HG03439 (cell line): Measurements from ENCODE around the gene ZYG11B.
"Not testable (repeated sequence)": the region's sequence is repeated elsewhere in the genome, so short reads cannot be mapped to it uniquely, and the experiment has no call there.

Experiments
- ATAC-seq: cut with Tn5 transposase; IDR thresholded peaks from one replicate; pipeline ENCODE4 v1.9.1; 2021; ENCODE audit warnings: mild to moderate bottlenecking, moderate library complexity; ENCODE audit not compliant: unreplicated experiment

ZYG11B gene

DNA sequence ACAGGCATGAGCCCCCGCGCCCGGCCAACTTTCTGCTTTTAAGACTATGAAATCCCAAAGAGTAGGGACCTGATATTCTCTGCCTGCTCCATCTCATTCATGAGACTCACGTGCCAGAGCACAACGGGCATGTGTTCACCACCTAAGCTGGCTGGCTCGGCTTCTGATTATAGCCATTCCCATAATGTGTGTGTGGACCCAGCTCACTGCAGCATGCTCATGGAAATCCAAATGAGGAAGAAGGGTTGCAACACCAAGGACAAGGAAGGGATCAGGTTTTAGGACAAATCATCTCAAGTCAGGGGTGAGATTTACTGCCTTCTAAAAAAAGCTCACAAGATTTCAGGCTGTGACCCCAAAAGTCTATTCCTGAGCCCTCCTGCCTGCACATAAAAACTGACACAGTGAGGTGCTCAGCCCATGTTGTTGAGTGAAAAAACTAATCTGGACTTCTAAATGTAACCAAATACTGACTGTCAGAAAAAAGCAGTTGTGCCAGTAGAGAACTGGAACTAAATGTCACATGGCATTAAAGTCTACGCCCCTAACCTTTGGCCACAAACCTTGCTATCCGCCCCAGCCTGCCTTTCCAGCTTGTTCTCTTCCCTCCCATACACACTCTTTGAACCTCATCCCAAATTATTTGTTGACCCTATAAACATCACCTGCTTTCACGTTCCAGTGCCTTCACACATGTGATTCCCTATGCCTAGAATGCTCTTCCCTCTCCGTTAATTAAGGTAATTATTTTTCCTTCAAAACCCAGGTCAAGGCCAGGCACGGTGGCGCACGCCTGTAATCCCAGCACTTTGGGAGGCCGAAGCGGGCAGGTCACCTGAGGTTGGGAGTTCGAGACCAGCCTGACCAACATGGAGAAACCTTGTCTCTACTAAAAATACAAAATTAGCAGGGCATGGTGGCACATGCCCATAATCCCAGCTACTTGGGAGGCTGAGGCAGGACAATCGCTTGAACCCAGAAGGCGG is 19.0 kb upstream of the ZYG11B start:
- no peak for ATAC-seq

DNA sequence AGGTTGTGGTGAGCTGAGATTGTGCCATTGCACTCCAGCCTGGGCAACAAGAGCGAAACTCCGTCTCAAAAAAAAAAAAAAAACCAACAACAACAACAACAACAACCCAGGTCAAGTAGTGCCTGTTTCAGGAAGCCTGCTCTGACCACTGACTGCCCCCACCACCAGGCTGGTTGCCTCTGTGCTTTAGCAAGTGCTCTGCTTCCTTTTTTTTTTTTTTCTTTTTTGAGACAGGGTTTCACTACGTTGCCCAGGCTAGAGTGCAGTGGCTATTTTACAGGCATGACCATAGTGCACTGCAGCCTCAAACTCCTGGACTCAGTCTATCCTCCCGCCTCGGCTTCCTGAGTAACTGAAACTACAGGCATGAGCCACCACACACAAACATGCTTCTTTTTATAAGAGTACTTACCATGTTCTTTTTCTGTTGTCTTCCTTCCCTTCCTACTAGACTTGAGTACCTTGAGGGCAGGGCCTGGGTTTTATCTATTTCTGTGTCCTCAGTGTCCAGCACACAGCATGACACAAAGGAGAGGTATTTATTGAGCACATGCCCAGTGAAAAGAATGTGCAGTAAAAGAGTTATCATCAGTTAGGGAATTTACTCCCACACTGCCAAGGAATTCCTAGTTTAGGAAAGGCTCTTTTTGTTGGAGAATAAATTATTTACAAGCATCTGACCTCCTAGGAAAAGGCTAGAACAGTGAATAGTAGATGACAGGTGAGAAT is 18.2 kb upstream of the ZYG11B start:
- no peak for ATAC-seq

DNA sequence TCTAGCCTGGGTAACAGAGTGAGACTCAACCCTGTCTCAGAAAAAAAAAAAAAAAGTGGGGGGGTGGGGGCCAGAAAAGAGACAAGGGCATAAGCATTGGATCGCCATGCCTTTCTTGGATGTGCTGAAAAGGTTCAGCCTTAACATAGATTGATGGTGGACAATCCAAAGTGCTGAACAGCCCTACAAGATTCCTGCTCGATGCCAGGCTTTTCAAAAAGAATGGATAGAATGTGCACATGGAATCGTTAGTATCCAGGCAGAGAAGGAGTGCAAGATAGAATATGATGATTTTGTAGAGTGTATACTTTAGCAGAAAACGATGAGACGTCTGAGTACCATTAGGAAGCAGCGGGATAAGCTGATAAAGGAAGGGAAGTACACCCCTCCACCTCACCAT is 17.2 kb upstream of the ZYG11B start:
- no peak for ATAC-seq

DNA sequence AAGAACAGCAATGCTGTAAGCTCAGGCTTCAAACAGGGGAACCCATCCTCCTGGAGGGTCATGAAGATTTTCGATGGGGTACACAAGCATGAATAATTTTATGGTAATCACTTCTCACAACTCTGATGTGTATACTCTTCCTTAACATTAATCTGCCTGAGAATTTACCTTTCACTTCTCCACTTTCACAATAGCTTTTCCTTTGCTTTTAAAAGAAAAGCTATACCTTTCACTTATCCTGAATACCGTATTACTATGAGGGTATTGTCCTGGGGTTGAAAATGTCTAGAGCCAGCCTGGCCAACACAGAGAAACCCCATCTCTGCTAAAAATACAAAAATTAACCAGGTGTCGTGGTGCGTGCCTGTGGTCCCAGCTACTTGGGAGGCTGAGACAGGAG is 12.7 kb upstream of the ZYG11B start:
- ATAC-seq, result no peak

DNA sequence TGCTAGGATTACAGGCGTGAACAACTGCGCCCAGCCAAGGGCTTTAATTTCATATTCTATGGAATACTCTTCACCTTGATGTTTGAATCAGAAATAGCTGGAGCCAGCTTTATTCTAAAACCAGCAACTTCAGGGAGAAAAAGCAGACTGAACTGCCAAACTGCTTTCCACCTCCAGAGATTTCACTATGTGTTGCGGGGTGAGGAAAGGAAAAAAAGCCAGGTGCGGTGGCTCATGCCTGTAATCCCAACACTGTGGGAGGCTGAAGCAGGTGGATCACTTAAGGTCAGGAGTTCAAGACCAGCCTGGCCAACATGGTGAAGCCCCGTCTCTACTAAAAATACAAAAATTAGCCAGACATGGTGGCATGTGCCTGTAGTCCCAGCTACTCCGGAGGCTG is 11.0 kb upstream of the ZYG11B start:
- ATAC-seq, result not testable (repeated sequence)

DNA sequence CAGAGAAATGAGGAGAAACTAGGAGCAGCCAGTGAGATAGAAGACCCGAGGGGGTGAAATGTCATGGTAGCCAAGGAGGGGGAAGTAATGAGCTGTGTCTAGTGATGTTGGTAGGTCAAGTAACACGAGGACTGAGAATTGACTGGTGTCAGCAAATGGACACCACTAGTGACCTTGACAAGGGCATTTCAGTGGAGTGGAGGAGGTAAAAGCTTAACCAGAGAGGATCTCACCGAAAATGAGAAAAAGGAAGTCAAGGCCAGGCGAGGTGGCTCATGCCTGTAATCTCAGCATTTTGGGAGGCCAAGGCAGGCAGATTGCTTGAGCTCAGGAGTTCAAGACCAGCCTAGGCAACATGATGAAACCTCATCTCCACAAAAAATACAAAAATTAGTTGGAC is 3.0 kb upstream of the ZYG11B start:
- ATAC-seq, result no peak

DNA sequence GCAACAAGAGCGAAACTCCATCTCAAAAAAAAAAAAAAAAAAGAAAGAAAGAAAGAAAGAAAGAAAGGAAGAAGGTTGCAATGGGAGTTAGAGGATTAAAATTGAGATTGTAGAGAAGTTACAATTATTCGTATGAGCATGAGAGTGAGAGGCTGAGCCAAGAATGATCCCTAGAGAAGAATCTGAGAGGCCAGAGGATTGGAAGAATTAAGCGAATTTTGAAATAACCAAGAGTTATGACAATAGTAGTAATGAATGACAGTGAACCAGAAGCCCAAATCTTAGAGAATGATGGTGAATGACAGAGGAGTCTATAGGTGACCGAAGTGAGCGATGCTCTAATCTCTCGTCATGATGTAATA is 369 bp upstream of the ZYG11B start:
- no peak for ATAC-seq

DNA sequence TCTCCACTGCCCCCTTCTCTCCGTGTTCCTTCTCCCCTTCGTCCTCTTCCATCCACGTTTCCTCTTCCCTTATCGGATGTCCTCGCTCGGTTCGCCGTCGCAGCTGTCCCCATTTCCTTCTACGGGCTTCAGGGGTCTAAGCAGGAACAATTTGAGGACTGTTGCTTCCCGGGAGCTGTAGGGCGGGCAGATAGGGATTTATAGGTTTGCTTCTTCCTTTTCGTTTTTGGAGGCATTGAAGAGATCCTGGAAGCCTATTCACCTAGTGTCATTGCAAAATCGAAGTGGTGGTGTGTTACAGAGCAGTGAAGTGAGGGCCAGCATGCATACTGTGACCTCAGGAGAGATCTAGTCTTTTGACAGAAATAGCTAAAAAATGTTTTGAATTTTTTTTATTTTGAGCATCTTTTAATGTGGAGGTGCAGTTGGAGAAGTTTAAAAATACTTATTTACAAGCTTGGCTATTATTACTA is 897 bp downstream of the ZYG11B start:
- ATAC-seq, result no peak

DNA sequence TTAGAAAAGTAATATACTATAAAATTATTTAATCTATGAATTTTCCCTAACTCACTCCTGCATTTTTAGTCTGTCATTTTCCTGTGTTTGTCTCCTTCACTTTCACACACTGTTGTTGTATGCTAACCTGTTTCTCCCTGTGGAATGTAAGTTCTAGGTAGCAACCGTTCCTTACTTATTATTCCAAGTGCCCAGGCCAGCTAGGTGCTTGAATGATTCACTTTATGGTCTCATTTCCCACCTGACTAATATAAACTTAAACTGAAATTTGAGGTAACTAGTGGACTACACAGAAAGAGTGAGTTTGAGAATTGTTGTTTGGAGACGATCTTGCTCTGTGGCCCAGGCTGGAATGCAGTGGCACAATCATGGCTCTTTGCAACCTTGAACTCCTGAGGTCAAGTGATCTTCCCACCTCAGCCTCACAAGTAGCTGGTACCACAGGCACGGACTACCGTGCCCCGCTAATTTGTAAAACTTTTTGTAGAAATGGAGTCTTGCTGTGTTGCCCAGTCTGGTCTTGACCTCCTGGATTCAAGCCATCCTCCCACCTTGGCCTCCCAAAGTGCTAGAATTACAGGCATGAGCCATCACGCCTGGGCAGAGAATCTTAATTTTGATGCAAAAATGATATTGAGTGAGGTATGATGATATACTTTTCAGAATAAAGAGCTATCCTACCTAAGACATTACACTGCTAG is 1.9 kb downstream of the ZYG11B start:
- ATAC-seq, result no peak

DNA sequence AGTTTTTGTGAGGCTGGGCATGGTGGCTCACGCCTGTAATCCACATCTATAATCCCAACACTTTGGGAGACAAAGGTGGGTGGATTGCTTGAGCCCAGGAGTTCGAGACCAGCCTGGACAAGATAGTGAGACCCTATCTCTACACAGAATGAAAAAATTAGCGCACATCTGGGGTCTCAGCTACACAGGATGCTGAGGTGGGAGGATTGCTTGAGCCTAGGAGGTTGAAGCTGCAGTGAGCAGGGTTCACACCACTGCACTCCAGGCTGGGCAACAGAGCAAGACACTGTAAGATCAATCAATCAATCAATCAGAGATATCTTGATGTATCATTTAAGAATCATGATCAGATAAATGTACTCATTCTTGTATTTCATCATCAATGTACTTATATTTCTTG is 7.1 kb downstream of the ZYG11B start:
- no peak for ATAC-seq

DNA sequence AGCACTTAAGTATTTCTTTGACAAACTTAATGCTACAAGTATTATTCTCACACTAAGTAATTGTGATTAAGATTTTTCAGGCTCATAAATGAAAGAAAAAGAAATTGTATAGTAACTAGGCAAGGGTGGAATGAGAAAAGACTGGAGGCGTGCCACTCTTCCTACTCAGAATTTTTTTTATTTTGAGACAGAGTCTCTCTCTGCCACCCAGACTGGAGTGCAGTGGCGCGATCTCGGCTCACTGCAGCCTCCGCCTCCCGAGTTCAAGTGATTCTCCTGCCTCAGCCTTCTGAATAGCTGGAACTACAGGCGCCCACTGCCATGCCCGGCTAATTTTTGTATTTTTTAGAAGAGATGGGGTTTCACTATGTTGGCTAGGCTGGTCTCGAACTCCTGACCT is 9.1 kb downstream of the ZYG11B start:
- not testable (repeated sequence) for ATAC-seq

DNA sequence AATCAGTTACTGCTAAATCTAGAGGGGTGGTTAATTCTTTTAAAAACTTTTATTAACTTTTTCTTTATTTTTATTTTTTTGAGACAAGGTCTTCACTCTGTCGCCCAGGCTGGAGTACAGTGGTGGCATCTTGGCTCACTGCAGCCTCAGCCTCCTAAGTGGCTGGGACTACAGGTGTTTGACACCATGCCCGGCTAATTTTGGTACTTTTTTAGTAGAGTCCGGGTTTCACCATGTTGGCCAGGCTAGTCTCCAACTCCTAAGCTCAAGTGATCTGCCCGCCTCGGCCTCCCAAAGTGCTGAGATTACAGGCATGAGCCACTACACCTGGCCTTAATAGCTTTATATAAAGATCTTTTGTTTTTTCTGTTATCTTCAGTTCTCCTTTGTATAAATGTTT is 11.9 kb downstream of the ZYG11B start:
- no peak for ATAC-seq

DNA sequence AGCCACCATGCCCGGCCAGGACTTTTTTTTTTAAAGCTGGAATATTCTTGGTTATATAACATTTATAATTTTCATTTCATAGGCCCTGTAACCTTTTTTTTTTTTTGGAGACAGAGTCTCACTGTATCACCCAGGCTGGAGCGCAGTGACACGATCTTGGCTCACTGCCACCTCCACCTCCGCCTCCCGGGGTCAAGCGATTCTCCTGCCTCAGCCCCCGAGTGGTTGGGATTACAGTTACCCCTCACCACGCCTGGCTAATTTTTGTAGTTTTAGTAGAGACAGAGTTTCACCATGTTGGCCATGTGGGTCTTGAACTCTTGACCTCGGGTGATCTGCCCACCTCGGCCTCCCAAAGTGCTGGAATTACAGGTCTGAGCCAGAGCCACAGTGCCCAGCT is 12.6 kb downstream of the ZYG11B start:
- no peak for ATAC-seq

DNA sequence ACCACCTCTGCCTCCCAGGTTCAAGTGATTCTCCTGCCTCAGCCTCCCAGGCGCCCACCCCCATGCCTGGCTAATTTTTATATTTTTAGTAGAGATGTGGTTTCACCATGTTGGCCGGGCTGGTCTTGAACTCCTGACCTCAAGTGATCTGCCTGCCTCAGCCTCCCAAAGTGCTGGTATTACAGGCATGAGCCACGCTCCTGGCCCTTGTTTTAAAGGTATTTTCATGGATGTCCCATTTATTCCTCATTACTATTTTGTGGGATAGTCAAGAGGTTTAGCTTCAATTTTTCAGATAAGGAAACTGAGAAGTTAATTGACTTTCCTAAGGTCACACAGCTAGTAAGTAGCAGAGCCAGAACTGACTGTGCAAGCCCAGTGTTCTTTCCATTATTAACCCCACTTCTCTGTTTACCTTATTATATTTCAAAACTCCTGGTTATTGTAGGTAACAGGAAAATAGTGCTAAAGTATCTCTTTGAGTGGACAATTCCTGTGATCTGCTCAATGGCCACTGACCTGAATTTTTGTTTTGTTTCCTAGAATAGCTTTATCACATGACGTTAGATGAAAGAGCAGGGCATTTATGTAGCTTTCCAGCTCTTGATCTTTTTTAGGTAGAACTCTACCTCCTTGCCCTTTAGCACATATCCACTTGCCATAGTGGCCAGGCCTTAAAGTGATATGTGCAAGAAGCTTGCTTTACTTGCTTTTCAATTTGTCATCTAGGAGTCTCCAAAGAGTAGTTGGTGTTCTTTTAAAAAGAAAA is 13.6 kb downstream of the ZYG11B start:
- ATAC-seq, result no peak

DNA sequence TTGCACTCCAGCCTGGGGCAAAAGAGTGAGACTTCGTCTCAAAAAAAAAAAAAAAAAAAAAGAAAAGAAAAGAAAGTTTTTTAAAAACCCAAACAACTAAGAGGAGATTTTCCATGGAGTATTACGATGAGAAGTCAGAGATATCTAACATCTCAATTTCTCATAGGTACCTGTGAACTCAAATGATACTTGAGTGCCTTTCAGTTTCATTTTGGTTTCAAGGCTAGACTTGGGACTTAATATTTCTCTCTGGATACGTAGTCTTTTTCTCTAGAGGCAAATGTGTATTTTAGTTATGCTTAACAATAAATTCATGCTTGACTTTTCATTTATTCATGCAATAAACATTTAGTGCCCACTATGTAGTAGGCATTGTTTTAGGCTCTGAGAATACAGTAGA is 15.0 kb downstream of the ZYG11B start:
- ATAC-seq, result no peak

DNA sequence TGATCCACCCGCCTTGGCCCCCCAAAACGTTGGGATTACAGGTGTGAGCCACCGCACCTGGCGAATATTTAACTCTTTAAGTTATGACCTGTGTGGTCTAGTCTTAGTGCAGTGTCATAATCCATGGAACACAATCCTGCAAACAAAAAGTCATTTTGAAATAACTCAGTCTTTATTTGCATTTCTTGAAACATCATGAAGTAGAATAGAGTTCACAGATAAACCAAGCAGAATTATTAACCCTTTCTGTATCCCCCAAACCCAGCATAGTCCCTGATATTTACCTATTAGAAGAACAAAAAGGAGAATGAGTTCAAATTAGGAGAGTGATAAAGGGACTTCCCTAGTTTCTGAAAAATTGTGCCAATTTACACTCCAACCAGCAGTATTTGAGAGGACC is 19.9 kb downstream of the ZYG11B start:
- ATAC-seq, result no peak

DNA sequence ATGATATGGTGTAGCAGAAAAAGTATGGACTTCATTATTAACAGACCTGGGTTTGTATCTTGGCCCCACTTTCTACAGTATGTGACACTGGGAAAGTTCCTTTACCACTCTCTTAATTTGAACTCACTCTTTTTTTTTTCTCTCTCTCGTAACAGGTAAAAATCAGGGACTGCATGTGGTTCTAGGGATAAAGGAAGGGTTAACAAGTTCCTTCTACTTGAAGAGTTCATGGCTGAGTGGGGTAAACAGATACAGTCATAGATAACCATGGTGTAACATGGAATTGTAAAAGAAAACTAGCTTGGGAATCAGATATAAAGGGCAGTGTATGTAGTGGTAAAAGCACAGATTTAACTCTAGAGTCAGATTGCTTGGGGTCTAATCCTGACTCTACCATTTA is 21.2 kb downstream of the ZYG11B start:
- no peak for ATAC-seq

DNA sequence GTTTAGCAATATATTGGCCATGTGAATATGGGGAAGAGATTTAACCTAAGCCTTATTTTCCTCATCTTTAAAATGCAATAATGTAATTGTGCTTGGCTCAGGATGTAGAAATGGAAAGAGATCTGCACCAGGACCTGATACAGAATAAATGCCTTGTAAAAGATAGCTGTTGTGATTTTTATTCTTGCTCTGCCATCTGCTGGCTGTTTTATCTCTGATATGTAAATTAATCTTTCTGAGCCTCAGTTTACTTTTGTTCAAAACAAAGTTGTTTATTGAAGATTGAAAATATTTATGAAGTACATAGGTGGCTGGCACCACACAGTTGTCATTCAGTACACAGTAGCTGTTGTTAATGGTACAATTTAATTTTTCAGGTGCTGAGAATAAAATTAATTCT is 21.9 kb downstream of the ZYG11B start:
- no peak for ATAC-seq

DNA sequence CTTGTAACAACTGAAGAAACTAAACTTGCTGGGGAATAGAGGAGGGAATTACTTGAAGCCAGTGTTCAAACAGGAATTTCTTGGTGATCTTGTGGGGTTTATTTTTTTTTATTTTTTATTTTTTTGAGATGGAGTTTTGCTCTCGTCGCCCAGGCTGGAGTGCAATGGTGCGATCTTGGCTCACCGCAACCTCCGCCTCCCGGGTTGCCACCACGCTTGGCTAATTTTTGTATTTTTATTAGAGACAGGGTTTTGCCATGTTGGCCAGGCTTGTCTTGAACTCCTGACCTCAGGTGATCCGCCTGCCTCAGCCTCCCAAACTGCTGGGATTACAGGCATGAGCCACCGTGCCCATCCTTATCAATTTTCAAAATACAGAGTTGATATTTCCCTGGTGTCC is 23.2 kb downstream of the ZYG11B start:
- not testable (repeated sequence) for ATAC-seq

DNA sequence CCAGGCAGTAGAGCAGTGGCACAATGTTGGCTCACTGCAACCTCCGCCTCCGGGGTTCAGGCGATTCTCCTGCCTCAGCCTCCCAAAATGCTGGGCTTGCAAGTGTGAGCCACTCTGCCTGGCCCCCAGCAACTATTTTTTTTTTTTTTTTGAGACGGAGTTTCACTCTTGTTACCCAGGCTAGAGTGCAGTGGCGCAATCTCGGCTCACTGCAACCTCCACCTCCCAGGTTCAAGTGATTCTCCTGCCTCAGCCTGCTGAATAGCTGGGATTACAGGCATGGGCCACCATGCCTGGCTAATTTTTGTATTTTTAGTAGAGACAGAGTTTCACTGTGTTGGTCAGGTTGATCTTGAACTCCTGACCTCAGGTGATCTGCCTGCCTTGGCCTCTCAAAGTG is 23.9 kb downstream of the ZYG11B start:
- ATAC-seq, result not testable (repeated sequence)
